NT2/D1 (cell line): ENCODE measurements around the gene FAR2.

ENCODE experiments used
- SUZ12 ChIP-seq: IDR thresholded peaks from 2 replicates; pipeline ENCODE4 v1.6.1; 2011; ENCODE audit not compliant: insufficient read length, insufficient read depth; ENCODE audit errors: extremely low read depth
- ZNF274 ChIP-seq: IDR thresholded peaks from 2 replicates; pipeline ENCODE4 v1.6.1; 2011; ENCODE audit warnings: mild to moderate bottlenecking, low read depth, low read length

DNA sequence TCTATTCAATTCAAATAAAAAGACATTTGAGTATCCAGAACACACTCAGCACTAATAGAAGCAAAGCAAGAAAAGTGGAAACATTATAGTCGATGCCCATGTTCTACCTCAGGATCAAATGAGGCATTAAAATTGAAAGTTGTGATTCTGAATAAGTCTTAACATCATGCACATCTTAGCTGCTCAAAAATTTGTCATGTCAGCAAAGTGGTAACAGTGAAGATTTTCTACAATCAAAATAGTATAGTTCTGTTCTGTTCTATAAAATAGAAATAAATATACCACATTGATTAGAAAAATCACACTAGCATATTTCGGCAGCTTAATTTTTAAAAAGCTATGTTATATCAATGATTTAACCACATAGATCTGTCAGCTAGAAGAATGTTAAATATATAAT is 157.2 kb downstream of the FAR2 start:
- TF ChIP-seq ZNF274 (no peak), SUZ12 (no peak)
